GM18498 (cell line): ENCODE data around the gene PERM1.
A peak's percentile ranks its signal among the peaks of the same experiment; 100 is the strongest.

Experiments used
- ATAC-seq: cut with Tn5 transposase; IDR thresholded peaks from one replicate; pipeline ENCODE4 v1.9.1; 2021; ENCODE audit warnings: mild to moderate bottlenecking, moderate library complexity; ENCODE audit not compliant: unreplicated experiment

PERM1 gene

DNA sequence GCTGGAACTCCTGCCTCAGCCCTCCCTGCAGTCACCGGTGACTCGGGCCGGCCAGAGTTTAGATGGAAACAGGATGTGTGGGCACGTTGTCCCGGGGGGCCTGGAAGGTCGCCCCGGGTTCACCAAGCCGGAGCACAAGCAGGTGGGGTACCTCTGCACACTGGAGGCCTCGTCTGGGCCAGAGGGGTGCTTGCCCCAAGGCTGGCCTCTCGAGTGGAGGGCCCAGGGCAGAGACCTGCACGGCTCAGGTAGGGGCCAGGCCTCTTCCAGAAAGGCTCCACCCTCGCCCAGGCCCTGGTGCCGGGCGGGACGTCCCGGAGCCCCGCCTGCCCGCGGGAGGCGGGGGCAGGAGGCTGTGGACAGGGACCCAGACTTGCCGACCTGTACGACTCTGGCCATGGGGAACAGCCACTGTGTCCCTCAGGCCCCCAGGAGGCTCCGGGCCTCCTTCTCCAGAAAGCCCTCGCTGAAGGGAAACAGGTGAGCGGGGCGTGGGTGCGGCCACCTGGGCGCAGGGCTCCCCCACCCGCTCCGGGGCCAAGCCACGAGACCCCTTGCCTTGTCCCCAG, 15.7 kb downstream of the PERM1 start, which contains the start of gene PLEKHN1:
PLEKHN1 (plus strand) TSS at position 348 of the 569 bp plus-strand sequence; CDS start at position 398, 50 bp downstream.
- ATAC-seq, result peak; percentile 38

DNA sequence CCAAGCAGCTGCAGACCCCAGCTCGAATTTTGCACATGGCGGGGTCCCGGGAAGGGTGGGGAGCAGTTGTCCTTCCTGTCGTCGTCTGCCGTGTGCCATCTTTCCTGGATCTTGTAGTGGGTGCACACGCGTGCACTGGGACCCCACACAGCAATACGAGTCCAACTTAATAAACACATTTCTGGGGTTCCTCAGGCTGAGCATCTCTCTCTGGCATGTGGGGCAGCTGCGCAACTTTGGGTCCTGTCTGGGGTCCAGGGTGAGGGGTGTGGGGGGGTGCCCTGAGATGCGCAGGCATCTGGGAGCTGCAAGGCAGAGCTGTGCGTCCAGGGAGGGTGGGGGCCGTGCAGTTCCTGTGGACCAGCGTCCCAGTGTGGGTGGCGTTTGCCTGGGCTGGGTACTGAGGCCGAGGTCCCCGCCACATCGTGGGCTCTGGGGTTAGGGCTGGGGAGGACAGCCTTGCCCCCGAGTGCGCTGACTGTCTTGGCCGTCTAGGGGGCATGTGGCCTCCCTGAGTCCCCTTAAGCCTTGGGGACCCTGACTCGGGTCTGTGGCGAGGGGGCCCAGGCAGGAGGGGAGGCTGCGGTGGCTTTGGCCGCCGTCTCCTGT, 16.3 kb downstream of the PERM1 start:
- no peak for ATAC-seq

DNA sequence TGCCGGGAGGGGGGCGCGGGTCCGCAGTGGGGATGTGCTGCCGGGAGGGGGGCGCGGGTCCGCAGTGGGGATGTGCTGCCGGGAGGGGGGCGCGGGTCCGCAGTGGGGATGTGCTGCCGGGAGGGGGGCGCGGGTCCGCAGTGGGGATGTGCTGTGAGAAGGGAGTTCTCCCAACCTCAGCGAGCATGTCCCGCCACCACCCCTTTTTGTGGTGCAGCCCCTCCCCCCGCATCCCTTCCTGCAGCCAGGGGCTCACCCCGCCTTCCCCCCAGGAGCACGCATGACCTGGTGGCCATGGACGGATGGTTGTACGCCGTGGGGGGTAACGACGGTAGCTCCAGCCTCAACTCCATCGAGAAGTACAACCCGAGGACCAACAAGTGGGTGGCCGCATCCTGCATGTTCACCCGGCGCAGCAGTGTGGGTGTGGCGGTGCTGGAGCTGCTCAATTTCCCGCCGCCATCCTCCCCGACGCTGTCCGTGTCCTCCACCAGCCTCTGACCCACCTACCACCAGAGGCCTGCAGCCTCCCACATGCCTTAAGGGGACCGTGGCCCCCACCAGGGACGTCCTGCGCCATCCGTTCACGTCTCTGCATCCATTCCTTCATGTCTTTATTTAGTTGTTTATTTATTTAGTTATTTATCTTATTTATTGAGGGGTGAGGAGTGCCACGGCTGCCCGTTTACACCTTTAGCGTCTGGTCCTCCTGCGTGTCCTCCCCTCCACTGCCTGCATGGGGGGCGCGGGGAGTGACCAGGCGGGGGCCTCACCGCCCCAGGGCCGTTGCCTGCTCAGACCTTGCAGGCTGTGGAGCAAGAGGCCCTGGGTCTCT, 17.0 kb downstream of the PERM1 start:
- ATAC-seq, result no peak

DNA sequence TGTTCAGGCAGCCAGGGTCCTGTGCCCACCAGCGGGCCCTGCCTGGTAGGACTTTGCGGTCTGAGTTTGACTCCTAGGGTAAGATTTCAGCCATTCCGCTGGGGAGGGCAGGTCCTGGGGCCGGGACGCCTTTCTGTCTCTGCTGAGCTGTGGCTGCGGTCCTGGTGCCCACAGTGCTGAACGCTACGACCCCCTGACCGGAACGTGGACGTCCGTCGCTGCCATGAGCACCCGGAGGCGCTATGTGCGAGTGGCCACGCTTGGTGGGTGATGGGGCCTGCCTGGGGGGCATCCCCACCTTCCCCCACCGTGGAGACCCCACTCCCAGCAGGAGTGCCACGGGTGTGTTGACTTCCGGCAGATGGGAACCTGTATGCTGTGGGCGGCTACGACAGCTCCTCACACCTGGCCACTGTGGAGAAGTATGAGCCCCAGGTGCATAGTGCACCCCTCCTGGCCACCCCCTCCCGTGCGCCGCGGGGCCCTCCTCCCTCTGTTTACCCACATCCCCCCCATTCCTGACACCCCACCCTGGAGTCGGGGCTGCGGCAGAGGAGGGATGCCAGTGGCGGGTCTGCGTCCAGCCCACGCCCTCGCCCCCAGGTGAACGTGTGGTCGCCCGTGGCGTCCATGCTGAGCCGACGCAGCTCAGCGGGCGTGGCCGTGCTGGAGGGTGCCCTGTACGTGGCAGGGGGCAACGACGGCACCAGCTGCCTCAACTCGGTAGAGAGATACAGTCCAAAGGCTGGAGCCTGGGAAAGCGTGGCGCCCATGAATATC, 18.0 kb downstream of the PERM1 start:
- no peak for ATAC-seq

DNA sequence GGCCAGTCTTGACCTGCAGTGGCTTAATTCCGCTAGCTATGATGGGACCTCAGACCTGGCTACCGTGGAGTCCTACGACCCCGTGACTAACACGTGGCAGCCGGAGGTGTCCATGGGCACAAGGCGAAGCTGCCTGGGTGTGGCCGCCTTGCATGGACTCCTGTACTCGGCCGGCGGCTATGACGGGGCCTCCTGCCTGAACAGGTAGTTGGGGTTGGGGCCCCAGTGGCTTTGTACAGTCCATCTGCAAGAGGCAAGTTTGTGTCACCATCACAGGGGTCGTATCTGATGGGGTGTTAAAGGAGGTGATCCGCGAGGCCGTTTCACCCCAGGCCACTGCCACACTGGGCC, 18.6 kb downstream of the PERM1 start:
- ATAC-seq, result no peak

DNA sequence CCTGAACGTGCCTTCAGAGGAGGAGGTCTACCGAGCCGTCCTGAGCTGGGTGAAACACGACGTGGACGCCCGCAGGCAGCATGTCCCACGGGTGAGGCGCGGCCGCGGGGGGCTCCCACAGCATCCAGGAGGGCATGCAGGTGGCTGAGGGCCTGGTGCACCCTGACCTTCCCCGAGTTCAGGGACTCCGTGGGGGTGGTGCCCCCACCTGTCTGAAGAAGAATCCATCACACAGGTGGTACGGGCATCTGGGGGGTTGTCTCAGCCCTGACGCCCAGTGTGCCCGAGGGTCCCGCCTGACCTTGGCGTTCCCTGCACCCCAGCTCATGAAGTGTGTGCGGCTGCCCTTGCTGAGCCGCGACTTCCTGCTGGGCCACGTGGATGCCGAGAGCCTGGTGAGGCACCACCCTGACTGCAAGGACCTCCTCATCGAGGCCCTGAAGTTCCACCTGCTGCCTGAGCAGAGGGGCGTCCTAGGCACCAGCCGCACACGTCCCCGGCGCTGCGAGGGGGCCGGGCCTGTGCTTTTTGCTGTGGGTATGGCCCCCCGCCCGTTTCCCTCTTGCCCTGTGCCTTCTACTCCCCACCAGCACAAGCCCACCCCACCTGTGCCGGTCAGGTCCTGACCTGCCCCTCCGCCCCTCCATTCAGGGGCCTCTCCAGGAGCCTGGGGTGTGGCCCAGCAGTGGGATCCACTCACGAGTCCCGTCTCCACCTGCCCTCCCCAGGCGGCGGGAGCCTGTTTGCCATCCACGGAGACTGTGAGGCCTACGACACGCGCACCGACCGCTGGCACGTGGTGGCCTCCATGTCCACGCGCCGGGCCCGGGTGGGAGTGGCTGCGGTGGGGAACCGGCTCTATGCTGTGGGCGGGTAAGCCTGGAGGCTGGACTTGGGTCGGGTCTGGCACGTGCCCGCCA, 19.3 kb downstream of the PERM1 start:
- ATAC-seq, result no peak

DNA sequence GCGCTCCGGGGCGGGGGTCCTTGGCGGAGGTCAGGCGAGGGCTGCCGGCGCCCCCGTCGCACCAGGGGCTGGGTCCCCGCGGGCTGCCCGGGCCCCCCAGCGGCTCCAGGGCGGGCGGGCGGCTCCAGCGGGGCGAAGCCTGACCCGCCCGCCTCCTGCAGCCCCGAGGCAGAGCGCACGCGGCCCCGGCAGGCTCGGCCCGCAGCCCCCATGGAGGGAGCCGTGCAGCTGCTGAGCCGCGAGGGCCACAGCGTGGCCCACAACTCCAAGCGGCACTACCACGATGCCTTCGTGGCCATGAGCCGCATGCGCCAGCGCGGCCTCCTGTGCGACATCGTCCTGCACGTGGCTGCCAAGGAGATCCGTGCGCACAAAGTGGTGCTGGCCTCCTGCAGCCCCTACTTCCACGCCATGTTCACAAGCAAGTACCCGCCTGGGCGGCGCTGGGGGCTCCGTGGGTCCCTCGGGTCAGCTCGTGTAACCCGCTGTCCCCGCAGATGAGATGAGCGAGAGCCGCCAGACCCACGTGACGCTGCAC, 20.7 kb downstream of the PERM1 start:
- ATAC-seq, result peak; percentile 11

DNA sequence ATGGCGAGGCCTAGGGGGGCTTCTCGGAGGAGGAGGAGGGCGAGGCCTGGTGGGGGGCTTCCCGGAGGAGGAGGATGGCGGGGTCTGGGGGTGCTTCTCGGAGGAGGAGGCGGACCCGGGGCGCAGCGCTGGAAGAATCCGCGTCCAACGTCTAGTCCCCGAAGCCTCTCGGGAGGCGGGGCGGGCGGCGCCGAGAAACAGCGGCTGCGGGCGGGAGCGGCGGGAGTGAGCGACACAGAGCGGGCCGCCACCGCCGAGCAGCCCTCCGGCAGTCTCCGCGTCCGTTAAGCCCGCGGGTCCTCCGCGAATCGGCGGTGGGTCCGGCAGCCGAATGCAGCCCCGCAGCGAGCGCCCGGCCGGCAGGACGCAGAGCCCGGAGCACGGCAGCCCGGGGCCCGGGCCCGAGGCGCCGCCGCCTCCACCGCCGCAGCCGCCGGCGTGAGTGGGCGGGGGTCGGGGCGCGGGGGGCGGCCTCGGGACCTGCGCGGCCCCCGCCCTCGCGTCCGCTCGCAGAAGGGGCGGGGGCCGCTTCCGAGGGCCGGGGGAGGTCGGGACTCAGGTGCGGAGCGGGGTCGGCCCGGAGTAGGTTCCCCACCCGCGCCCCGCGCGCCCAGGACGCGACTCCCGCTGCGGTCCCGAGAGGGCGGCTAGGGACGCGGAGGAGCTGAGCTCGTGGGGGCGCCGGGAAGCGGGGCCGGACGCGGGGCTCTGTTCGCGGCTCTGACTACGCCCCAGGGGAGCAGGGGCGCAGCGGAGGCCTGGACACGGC, 21.3 kb downstream of the PERM1 start, which contains the start of gene KLHL17:
KLHL17 (plus strand) TSS at position 222 of the 769 bp plus-strand sequence; CDS start at position 332, 110 bp downstream.
- peak; percentile 43 for ATAC-seq

DNA sequence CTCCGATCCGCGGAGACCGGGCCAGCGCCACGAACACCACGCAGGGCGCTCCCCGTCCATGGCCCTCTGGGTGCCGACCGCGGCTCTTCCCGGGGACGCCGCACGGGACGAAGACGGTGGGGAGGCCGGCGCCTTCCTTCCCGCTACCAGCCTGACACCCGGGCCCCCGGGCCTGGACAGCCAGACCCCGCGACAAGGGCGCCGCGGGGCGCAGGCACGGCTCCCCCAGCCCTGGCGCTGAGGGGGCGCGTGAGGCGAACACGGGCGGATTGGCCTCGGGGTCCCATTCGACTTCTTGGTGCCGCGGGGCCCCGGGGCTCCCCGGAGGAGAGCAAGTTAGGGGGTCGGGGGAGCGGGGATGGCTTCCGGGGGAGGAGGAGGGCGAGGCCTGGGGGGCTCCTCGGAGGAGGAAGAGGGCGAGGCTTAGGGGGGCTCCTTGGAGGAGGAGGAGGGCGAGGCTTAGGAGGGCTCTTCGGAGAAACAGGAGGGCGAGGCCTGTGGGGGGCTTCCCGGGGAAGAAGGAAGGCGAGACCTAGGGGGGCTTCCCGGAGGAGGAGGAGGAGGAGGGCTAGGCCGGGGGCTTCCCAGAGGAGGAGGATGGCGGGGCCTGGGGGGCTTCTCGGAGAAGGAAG, 22.0 kb downstream of the PERM1 start:
- no peak for ATAC-seq

DNA sequence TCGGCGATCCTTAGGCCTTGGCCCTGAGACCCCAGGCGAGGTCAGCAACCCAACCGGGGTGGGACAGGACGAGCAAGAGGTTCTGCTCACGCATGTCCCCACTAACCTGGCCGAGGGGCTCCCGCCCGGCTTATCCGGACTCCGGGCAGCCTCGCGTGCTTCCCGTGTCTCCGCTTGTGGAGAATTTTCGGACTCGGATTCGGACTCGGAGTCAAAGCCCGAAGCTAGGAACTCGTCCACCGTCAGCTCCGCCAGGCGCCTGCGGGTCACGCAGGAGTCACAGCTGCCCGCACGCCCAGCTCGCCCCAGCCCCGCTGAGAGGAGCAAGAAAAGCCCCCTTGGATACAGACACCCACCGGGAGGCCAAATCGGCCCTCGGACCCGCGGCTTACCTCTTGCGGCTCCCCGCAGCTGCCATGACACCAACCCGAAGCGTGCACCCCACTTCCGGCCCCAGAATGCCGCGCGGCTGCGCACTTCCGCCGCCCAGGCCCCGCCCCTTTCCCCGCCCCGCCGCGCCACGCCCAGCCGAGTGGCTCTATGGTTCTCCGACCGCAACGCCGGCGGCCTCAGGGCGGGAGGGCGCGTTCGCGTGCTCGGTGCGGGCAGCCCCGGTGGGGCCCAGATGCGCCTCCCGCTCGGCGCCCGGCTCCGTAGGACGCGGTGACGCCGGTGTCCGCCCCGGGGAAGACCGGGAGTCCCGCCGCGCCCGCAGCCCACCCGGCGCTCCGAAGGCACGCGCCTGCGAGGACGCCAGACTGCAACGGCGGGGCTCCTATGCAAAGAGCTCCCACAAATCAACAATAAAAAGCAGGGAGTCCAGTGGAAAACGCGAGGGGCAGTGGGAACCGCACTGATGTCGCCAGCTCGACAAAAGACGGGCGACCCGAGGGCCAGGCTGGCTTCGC, 22.8 kb downstream of the PERM1 start, which contains the start of gene NOC2L:
NOC2L (minus strand) TSS at position 434 of the 908 bp plus-strand sequence; CDS start at position 418, 16 bp downstream.
- ATAC-seq, result peak; percentile 76

DNA sequence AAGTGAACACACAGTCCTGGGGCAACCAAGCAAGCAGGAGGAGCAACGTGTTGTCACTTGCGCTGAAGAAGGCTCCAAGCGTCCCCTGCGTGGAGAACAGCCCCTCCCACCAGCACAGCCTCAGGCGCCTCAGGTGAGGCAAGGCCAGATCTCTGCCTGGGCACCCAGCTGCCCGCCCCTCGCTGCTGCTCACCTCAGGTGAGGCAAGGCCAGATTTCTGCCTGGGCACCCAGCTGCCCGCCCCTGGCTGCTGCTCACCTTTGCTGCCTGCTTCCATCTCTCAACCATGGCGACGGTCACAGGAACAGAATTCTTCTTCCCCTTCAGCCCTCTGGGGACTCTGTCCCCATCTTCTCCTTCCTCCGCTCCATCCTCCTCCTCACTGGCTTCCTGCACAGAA, 25.3 kb downstream of the PERM1 start:
- no peak for ATAC-seq

DNA sequence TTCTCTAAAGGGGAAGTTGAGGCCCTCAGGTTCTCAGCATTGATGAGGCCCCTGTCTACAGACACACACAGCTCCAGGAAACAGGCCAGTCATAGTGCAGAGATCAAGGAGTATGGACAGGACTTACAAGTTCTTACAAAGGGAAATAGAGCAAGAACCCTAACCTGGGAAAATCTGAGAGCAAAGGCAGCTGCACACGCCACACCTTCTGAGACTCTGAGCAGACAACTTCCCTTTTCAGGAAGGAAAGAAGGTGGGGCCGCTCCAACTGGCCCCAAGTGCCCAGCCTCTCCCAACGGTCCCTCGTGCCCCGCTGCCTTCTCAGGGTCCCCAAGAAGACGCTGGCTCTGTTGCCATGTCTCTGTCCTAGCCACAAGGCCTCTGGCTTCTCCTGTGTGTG, 26.4 kb downstream of the PERM1 start:
- ATAC-seq, result no peak

DNA sequence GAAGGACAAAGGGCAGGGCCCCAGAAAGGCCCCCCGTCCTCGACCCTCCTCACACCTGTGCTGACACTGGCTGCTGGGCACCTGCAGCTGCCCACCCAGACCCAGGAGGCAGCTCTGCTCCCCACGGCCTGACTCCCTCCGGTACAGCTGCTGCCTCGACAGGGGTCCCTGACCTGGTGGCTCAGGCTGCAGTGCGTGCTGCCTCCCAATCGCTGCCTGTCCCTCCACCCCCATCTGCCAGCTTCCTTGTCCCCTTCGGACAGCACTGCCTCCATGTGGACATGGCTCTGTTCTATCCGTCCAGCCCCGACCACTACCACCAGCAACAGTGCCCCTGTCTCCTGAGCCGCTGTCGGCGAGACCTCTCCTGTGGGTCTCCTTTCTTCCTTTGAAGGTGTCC, 27.0 kb downstream of the PERM1 start:
- ATAC-seq, result no peak

DNA sequence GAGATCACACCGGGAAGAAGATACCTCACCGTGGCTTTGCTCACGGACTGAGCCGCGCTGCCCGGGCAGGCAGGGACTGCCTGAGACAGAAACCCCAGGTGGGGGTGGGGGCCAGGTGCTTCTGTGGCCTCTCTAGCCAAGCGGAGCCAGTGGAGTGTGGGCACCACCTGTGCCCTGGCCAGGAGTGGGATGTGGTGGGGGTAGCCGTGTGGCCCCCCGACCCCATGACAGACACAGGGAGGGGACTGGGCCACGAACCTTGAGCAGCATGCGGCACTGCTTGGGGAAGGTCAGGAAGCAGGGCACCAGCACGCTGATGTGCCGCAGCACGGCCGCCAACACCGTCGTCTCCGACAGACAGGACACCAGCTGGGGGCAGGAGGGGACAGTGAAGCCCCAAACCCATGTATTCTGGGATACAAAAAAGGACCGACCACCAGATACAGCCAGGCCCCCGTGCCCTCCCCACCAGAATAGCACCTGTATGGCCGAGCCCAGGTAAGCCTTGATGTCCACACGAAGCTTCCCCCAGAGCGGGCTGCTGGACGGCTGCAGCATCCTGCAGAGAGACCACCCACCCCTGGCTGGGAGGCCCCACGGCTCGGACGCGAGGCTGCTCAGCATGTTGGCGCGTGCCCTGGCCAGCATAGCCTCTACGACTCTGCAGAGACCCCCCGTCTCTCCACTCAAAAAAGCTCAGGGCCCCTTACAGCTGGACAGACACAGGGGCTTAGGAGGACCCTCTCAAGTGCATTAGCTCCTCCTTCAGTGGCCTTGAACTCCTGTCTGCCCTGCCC, 28.2 kb downstream of the PERM1 start:
- no peak for ATAC-seq

DNA sequence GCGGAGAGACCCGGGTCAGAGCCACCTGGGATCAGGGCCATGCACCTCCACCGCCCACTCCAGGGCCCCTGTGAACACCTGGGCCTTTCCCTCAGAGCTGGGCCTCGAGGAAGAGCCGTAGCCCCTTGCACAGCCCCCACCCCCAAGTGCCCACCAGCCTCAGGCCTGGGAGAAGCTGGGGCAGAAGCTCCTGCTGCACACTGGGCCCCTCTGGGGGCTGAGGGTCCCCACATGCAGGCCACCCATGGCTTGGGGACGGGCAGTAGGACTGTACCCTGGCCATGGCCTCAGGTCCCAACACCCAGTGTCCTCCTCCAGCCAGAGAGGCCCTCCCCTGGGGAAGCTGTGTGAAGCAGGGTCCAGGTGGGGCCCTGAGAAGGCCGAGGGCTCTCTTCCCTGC, 29.3 kb downstream of the PERM1 start:
- no peak for ATAC-seq

DNA sequence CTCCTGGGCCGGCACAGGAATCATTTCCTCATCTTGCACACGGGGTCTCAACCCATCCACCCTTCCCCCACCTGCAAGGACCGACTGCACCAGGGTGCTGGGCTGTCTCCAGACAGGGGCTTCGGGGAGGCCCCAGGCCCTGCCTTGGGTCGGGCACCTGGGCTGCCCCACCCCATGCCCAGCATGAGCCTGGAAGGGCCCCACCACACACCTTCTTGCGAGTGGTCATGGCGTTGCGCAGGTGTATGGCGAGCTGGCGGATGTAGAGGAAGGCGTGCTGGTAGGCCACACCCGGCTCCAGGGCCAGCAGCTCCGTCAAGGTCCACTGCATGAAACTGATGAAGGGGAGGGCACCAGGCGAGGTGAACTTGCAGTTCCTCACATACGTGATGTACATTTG, 29.7 kb downstream of the PERM1 start:
- no peak for ATAC-seq

DNA sequence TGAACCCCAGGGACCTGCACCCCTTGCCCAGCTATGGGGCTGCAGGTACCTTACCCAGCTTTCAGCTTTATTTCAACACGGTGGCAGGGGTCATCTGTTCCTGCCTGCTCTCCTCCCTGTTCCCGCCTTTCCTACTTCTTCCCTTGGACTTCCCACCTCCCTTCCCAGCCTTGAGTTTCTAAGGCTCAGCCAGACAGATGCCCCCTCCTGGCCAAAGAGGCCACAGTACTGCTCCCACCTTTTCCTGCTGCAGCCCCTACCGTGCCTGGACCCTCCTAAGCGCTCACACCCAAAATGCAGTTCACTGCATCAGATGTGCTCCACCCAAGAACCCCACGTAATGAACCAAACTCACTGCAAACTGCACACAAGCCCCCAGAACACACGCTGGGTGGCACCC, 30.5 kb downstream of the PERM1 start:
- no peak for ATAC-seq
